OCI-LY7 (cell line): ENCODE measurements around the gene KBTBD12.

ENCODE experiments used
- CTCF ChIP-seq: fragments of 200-600 bp; sonication (generic); conservative IDR thresholded peaks from 2 replicates; pipeline ENCODE4 v1.5.1; 2014; ENCODE audit warnings: mild to moderate bottlenecking, antibody characterized with exemption, low read length, moderate library complexity, mixed read lengths
- EZH2phosphoT487 ChIP-seq: fragments of 200-600 bp; sonication (generic); IDR thresholded peaks from 2 replicates; pipeline ENCODE4 v1.6.1; 2018; ENCODE audit warnings: low read depth, borderline replicate concordance, mild to moderate bottlenecking, mixed run types, antibody characterized with exemption, low read length, moderate library complexity, mixed read lengths

- TF ChIP-seq CTCF (no peak), EZH2phosphoT487 (no peak)
These were observed 40.7 kb downstream of the KBTBD12 start for GRCh38 chr3:127955728-127956127.
